LNCAP (cell line): ENCODE results near the gene DCP1A.
A peak's percentile ranks its signal among the peaks of the same experiment; 100 is the strongest.

Experiments used
- CTCF ChIP-seq: fragments of 450-650 bp; IDR thresholded peaks from 2 replicates; pipeline ENCODE4 v1.5.1; 2017; ENCODE audit warnings: mild to moderate bottlenecking

DCP1A gene

GRCh38 chr3:53375019-53375418 is 27.7 kb upstream of the DCP1A start:
- TF ChIP-seq CTCF: peak; percentile 91

- TF ChIP-seq CTCF: no peak
Measured at GRCh38 chr3:53361852-53362251, 14.5 kb upstream of the DCP1A start.

GRCh38 chr3:53357458-53357857 is 10.1 kb upstream of the DCP1A start:
- no peak for TF ChIP-seq CTCF

GRCh38 chr3:53354945-53355498 is 7.7 kb upstream of the DCP1A start:
- TF ChIP-seq CTCF: no peak

GRCh38 chr3:53353202-53353601 is 5.9 kb upstream of the DCP1A start:
- no peak for TF ChIP-seq CTCF

GRCh38 chr3:53350652-53351051 is 3.3 kb upstream of the DCP1A start:
- peak; percentile 63 for TF ChIP-seq CTCF

- TF ChIP-seq CTCF: no peak
Measured at GRCh38 chr3:53346922-53347260, 452 bp downstream of the DCP1A start.

GRCh38 chr3:53346514-53346913 is 829 bp downstream of the DCP1A start:
- no peak for TF ChIP-seq CTCF
